ENCODE data around the gene PTPRD.

The PTPRD gene

DNA sequence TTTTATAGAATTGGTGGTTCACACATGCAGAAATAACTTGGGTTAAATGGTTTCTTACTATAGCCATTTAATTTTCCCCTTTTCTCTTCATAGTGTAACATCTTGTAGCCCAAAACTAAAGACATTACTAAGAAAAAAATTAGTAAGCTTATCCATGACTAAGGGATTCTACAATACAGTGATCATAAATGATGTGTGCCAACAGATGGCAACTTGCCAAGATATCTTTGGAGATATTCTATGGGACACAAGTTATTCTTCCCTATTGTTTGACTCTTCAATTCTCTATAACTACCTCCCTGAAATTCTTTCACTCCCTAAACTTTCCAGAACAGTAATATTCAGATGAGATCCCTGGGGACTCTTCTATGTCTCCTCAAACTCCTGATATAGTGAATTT is 580.6 kb downstream of the PTPRD start:
- no peak for TF ChIP-seq CTCF (IDR thresholded peaks at IDR 0.05; ENCODE audit: control insufficient read depth, insufficient read depth, low read depth, low read length, missing control alignments)
- H3K4me3 ChIP-seq (ENCODE audit: control insufficient read depth, low read depth, low read length) = no peak overlapping the region
- no peak for DNase-seq (ENCODE audit: low read depth)

GRCh38 chr9:10026443-10026984 is 586.3 kb downstream of the PTPRD start:
- no peak for DNase-seq (ENCODE audit: low read depth)
- no peak overlapping the region for H3K4me3 ChIP-seq (ENCODE audit: control insufficient read depth, low read depth, low read length)
- TF ChIP-seq CTCF (IDR thresholded peaks at IDR 0.05; ENCODE audit: control insufficient read depth, insufficient read depth, low read depth, low read length, missing control alignments) = no peak

DNA sequence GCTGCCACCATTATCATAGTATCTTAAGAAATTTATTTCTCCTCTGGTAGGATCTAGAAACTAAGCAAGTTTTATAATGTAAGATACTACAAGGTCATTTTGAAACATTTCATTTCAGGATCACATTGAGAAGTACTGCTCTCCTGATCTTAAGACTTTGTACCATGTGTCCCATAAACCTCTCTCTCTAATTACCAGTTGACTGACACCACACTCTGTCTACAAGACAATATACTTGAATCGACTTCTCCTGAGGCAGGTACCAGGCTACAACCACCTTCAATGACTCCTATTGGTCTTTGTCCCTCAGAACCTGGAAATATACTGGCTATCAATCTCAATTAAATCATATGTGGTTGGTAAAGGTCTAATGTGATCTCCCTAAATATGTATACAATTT is 597.0 kb downstream of the PTPRD start:
- no peak for TF ChIP-seq CTCF (IDR thresholded peaks at IDR 0.05; ENCODE audit: control insufficient read depth, insufficient read depth, low read depth, low read length, missing control alignments)
- H3K4me3 ChIP-seq (ENCODE audit: control insufficient read depth, low read depth, low read length) = no peak overlapping the region
- DNase-seq (ENCODE audit: low read depth) = no peak

- no peak overlapping the region for H3K4me3 ChIP-seq (ENCODE audit: control insufficient read depth, low read depth, low read length)
- no peak for TF ChIP-seq CTCF (IDR thresholded peaks at IDR 0.05; ENCODE audit: control insufficient read depth, insufficient read depth, low read depth, low read length, missing control alignments)
- no peak for DNase-seq (ENCODE audit: low read depth)
Measured at GRCh38 chr9:10014889-10015288, 597.9 kb downstream of the PTPRD start.

- no peak for TF ChIP-seq CTCF (IDR thresholded peaks at IDR 0.05; ENCODE audit: control insufficient read depth, insufficient read depth, low read depth, low read length, missing control alignments)
- H3K4me3 ChIP-seq (ENCODE audit: control insufficient read depth, low read depth, low read length) = no peak overlapping the region
- no peak for DNase-seq (ENCODE audit: low read depth)
Measured at GRCh38 chr9:10009401-10009800, 603.4 kb downstream of the PTPRD start.

- DNase-seq (ENCODE audit: low read depth) = no peak
- TF ChIP-seq CTCF (IDR thresholded peaks at IDR 0.05; ENCODE audit: control insufficient read depth, insufficient read depth, low read depth, low read length, missing control alignments) = no peak
- no peak overlapping the region for H3K4me3 ChIP-seq (ENCODE audit: control insufficient read depth, low read depth, low read length)
Measured at GRCh38 chr9:10008101-10008799, 604.6 kb downstream of the PTPRD start.
